Neural cell (in vitro differentiated cells): Measurements from ENCODE around the gene IDNK.

ENCODE experiments used
- CTCF ChIP-seq: fragments of 450-650 bp; IDR thresholded peaks from 2 replicates; pipeline ENCODE4 v1.5.1; 2014; ENCODE audit warnings: antibody characterized with exemption, mild to moderate bottlenecking, moderate library complexity; ENCODE audit not compliant: poor library complexity, severe bottlenecking
- EP300 ChIP-seq: fragments of 450-650 bp; conservative IDR thresholded peaks from 2 replicates; pipeline ENCODE4 v1.6.1; 2014; ENCODE audit warnings: antibody characterized with exemption, mild to moderate bottlenecking, moderate library complexity; ENCODE audit not compliant: poor library complexity, severe bottlenecking
- EZH2 ChIP-seq: fragments of 200-600, 300-800 bp; shearing (Covaris generic), sonication (generic); IDR thresholded peaks from 2 replicates; pipeline ENCODE4 v1.6.1; 2014; ENCODE audit warnings: antibody characterized with exemption, low read length, borderline replicate concordance, mild to moderate bottlenecking; ENCODE audit not compliant: insufficient read depth, poor library complexity, severe bottlenecking
- MXI1 ChIP-seq: fragments of 450-650 bp; conservative IDR thresholded peaks from 2 replicates; pipeline ENCODE4 v1.6.1; 2014; ENCODE audit warnings: antibody characterized with exemption, mild to moderate bottlenecking; ENCODE audit not compliant: poor library complexity, severe bottlenecking
- POLR2AphosphoS5 ChIP-seq: IDR thresholded peaks from 2 replicates; pipeline ENCODE4 v1.6.1; 2012
- REST ChIP-seq: IDR thresholded peaks from 2 replicates; pipeline ENCODE4 v1.6.1; 2012; ENCODE audit warnings: borderline replicate concordance
- SMC3 ChIP-seq: fragments of 450-650 bp; conservative IDR thresholded peaks from 2 replicates; pipeline ENCODE4 v1.6.1; 2014; ENCODE audit warnings: antibody characterized with exemption, mild to moderate bottlenecking, moderate library complexity; ENCODE audit not compliant: poor library complexity
- TAF1 ChIP-seq: IDR thresholded peaks from 2 replicates; pipeline ENCODE4 v1.6.1; 2012; ENCODE audit warnings: low read depth

- no peak for TF ChIP-seq CTCF
- no peak for TF ChIP-seq SMC3
- no peak for TF ChIP-seq EZH2
- TF ChIP-seq TAF1 = no peak
- no peak for TF ChIP-seq POLR2AphosphoS5
- no peak for TF ChIP-seq REST
- TF ChIP-seq MXI1 = no peak
- no peak for TF ChIP-seq EP300
Observed at GRCh38 chr9:83601463-83601862, 21.5 kb upstream of the IDNK start.
